DOHH2 (cell line): ENCODE measurements around the gene LCT.

Experiments used
- H3F3A ChIP-seq: fragments of 200-600 bp; sonication (generic), shearing (Covaris generic); 2 replicates; pipeline ENCODE4 v1.6.0; 2016; ENCODE audit warnings: antibody characterized with exemption, mild to moderate bottlenecking; ENCODE audit not compliant: control insufficient read depth, insufficient read depth
- H3K27ac ChIP-seq: fragments of 200-600 bp; sonication (generic); 2 replicates; pipeline ENCODE4 v1.5.1; 2014; ENCODE audit warnings: low read depth, mild to moderate bottlenecking, low read length, moderate library complexity
- H3K27me3 ChIP-seq: fragments of 200-600 bp; sonication (generic); 2 replicates; pipeline ENCODE4 v1.6.1; 2014; ENCODE audit warnings: mild to moderate bottlenecking, low read length, mixed read lengths; ENCODE audit not compliant: control insufficient read depth
- H3K36me3 ChIP-seq: fragments of 200-600 bp; sonication (generic); 2 replicates; pipeline ENCODE4 v1.6.1; 2014; ENCODE audit warnings: mild to moderate bottlenecking, low read length, moderate library complexity, mixed read lengths; ENCODE audit not compliant: control insufficient read depth
- H3K4me1 ChIP-seq: fragments of 200-600 bp; sonication (generic); 2 replicates; pipeline ENCODE4 v1.6.1; 2014; ENCODE audit warnings: mild to moderate bottlenecking, low read length, mixed read lengths; ENCODE audit not compliant: control insufficient read depth
- H3K4me2 ChIP-seq: fragments of 200-600 bp; sonication (generic); 2 replicates; pipeline ENCODE4 v1.6.0; 2014; ENCODE audit warnings: mild to moderate bottlenecking, low read length, moderate library complexity
- H3K4me3 ChIP-seq: fragments of 200-600 bp; sonication (generic); 2 replicates; pipeline ENCODE4 v1.5.1; 2014; ENCODE audit warnings: mild to moderate bottlenecking, low read length, mixed read lengths
- H3K79me2 ChIP-seq: fragments of 200-600 bp; sonication (generic); 2 replicates; pipeline ENCODE4 v1.6.1; 2014; ENCODE audit warnings: mild to moderate bottlenecking, low read length, mixed read lengths; ENCODE audit not compliant: control insufficient read depth
- H3K9me2 ChIP-seq: fragments of 200-600 bp; sonication (generic); replicated peaks from 2 replicates; pipeline ENCODE4 v1.6.1; 2014; ENCODE audit warnings: mild to moderate bottlenecking, low read length, mixed read lengths; ENCODE audit not compliant: control insufficient read depth
- H3K9me3 ChIP-seq: fragments of 200-600 bp; sonication (generic); 2 replicates; pipeline ENCODE4 v1.6.1; 2014; ENCODE audit warnings: antibody characterized with exemption, low read length, mixed read lengths; ENCODE audit not compliant: control insufficient read depth, insufficient read depth
- H4K20me1 ChIP-seq: fragments of 200-600 bp; sonication (generic); 2 replicates; pipeline ENCODE4 v1.6.0; 2014; ENCODE audit warnings: low read depth, mild to moderate bottlenecking, antibody characterized with exemption, low read length, moderate library complexity; ENCODE audit not compliant: control insufficient read depth, insufficient read depth
- EZH2phosphoT487 ChIP-seq: fragments of 200-600 bp; sonication (generic); IDR thresholded peaks from 2 replicates; pipeline ENCODE4 v1.6.1; 2017; ENCODE audit warnings: borderline replicate concordance, mild to moderate bottlenecking, antibody characterized with exemption, low read length, moderate library complexity, mixed read lengths
- TF ChIP-seq, protein P1 (sequence below): fragments of 200-600 bp; sonication (generic); IDR thresholded peaks from one replicate; pipeline ENCODE4 v1.5.1; 2014; ENCODE audit warnings: antibody characterized with exemption, mild to moderate bottlenecking, low read depth, low read length; ENCODE audit not compliant: poor library complexity, severe bottlenecking

The LCT gene

DNA sequence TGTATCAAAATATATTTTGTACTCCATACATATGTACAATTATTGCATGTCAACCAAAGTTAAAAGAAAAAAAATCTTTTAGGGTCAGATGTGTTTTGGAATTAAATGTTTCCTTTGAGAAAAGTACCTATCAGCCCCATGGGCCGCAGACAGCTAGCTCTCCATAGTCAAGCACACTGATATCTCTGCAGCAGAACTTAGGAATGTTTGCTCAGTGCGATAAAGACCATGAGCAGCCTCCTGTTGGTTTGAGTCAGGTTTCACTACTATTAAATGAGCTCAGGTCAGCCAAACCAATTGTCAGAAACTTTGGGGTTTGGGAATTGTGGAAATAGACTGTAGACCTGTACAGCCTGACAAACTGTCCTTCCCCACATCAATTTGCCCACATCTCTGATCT lies 33.7 kb downstream of the LCT start:
- Histone ChIP-seq H4K20me1 (no peaks in the 10 kb centered on the region), H3K36me3 (no peaks in the 10 kb centered on the region), H3K27me3 (no peaks in the 10 kb centered on the region), H3K79me2 (no peaks in the 10 kb centered on the region), H3K4me1 (no peaks in the 10 kb centered on the region), H3F3A (no peaks in the 10 kb centered on the region; the same call in 1 of the 2 replicates), H3K9me3 (peaks cover 25% of the 10 kb centered on the region), H3K27ac (no peak overlapping the region), H3K4me2 (no peak overlapping the region), H3K4me3 (no peak overlapping the region), H3K9me2 (no peaks in the 10 kb centered on the region)
- no peak for TF ChIP-seq EZH2phosphoT487
- TF ChIP-seq, protein P1, sequence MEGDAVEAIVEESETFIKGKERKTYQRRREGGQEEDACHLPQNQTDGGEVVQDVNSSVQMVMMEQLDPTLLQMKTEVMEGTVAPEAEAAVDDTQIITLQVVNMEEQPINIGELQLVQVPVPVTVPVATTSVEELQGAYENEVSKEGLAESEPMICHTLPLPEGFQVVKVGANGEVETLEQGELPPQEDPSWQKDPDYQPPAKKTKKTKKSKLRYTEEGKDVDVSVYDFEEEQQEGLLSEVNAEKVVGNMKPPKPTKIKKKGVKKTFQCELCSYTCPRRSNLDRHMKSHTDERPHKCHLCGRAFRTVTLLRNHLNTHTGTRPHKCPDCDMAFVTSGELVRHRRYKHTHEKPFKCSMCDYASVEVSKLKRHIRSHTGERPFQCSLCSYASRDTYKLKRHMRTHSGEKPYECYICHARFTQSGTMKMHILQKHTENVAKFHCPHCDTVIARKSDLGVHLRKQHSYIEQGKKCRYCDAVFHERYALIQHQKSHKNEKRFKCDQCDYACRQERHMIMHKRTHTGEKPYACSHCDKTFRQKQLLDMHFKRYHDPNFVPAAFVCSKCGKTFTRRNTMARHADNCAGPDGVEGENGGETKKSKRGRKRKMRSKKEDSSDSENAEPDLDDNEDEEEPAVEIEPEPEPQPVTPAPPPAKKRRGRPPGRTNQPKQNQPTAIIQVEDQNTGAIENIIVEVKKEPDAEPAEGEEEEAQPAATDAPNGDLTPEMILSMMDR: no peak

DNA sequence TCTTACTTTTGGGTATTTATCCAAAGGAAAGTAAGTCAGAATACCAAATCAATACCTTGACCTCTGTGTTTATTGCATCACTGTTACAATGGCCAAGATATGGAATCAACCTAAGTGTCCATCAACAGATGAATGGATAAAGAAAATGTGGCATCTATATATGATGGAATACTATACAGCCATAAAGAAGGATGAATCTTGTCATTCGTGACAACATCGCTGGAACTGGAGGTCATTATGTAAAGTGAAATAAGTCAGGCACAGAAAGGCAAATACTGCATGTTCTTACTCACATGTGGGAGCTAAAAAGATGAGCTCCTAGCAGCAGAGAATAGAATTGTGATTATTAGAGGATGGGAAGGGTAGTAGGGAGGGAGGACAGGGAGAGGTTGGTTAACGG lies 34.6 kb downstream of the LCT start:
- TF ChIP-seq, protein P1: no peak
- TF ChIP-seq EZH2phosphoT487: no peak
- H3K36me3 ChIP-seq: no peaks in the 10 kb centered on the region
- no peak overlapping the region for H3K27ac ChIP-seq
- no peaks in the 10 kb centered on the region; the same call in 1 of the 2 replicates for H3F3A ChIP-seq
- H4K20me1 ChIP-seq: no peaks in the 10 kb centered on the region
- no peak overlapping the region for H3K4me2 ChIP-seq
- H3K79me2 ChIP-seq: no peaks in the 10 kb centered on the region
- no peaks in the 10 kb centered on the region for H3K9me2 ChIP-seq
- H3K4me3 ChIP-seq: no peak overlapping the region
- H3K9me3 ChIP-seq: peaks cover 25% of the 10 kb centered on the region
- no peaks in the 10 kb centered on the region for H3K27me3 ChIP-seq
- peaks cover 5% of the 10 kb centered on the region for H3K4me1 ChIP-seq

DNA sequence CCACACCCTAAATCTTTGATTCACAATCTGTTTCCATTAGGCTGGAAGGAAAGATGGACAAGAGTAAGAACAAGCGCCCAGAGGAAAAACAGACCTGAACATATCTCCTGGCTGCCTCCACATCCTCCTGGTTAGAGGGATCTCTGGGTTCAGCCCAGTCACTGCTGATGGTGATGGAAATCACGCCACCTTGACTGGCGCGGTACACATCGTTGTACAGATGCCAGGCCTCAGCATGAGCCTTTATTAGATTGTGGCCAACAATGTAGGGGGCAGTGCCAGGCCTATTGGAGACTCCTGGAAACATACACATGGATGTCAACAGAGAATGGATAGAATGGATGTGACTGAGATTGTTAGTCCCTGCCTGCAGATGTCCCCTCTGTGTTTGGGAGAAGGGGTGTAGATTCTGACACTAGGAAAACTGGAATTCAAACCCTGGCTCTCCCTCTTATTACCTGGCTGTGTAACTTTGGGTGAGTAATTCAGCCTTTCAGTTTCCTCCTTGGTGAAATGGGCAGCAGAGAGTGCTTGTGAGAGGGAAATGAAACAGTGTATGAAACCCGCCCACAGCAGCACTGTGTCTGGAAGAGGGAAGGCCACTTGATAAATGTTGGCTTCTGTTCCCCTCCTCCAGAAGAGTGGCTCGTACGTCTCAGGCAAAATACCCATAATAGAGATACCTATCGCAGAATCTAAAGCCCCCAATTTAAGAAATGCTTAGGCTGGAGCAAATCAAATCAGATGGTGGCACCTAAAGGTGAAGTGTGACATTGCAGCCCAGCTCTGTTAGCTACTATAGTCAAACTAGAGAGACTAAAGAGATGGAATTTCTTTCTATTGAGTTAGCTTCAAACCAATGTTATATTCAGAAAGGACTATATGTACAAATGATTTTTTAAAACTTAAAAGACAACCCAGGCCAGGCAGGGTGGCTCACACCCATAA lies 36.2 kb downstream of the LCT start:
- Histone ChIP-seq H3K4me3 (no peak overlapping the region), H3K27me3 (no peaks in the 10 kb centered on the region), H3K4me2 (no peak overlapping the region), H3K4me1 (peaks cover 5% of the 10 kb centered on the region), H3F3A (no peaks in the 10 kb centered on the region; the same call in 1 of the 2 replicates), H3K9me2 (no peaks in the 10 kb centered on the region), H4K20me1 (no peaks in the 10 kb centered on the region), H3K36me3 (no peaks in the 10 kb centered on the region), H3K79me2 (no peaks in the 10 kb centered on the region), H3K27ac (no peak overlapping the region), H3K9me3 (peaks cover 25% of the 10 kb centered on the region)
- TF ChIP-seq EZH2phosphoT487: no peak
- TF ChIP-seq, protein P1: no peak
